GM12878 (cell line): ENCODE measurements around the gene GSTO1. TPM values are rescaled to one million over a fixed set of nuclear protein-coding genes. Genes with fewer than 3 reads are reported as not detected.
"Not testable (repeated sequence)": the region's sequence is repeated elsewhere in the genome, so short reads cannot be mapped to it uniquely, and the experiment has no call there.

ENCODE experiments used
- ATAC-seq: fragments of 200-7000 bp; cut with Tn5 transposase; 3 replicates; pipeline ENCODE4 v1.9.1; 2020; ENCODE audit warnings: mild to moderate bottlenecking, moderate library complexity
- BruUV-seq: library from RNA; stranded (reverse); fragments of 400-500 nt; replicated peaks from 2 replicates; lab custom pipeline; 2021; lab: Mats Ljungman, UMichigan
- CTCF ChIA-PET: fragments of 300-600 bp; sonication (Branson Sonifier 250); formaldehyde crosslinking; extraction: SDS; loops from one replicate; lab custom pipeline; 2021; ENCODE audit warnings: inconsistent platforms; lab: Yijun Ruan, JAX
- POLR2A ChIA-PET: fragments of 350-600 bp; formaldehyde crosslinking; extraction: SDS; loops from one replicate; lab custom pipeline; 2021; ENCODE audit warnings: inconsistent platforms; lab: Charles Lee
- RAD21 ChIA-PET: fragments of 300-600 bp; sonication (Branson Sonifier 250); formaldehyde crosslinking; loops from one replicate; lab custom pipeline; 2023; ENCODE audit warnings: antibody characterized with exemption; ENCODE audit not compliant: unreplicated experiment; lab: Charles Lee
- SMC1A ChIA-PET: fragments of 300-600 bp; sonication (Branson Sonifier 250); formaldehyde crosslinking; loops from one replicate; lab custom pipeline; 2023; ENCODE audit not compliant: unreplicated experiment, uncharacterized antibody; lab: Charles Lee
- DNase-seq: peaks from one replicate; pipeline ENCODE4 v3.0.0-alpha.2; 2011; ENCODE audit warnings: low read depth, low spot score
- FAIRE-seq: peaks from 3 replicates; lab custom pipeline; 2011; peaks lifted over from hg19 to GRCh38; lab: Jason Lieb, UNC
- H2AFZ ChIP-seq: 2 replicates; pipeline ENCODE4 v1.6.0; 2011; ENCODE audit warnings: low read depth, low read length, control low read depth; ENCODE audit not compliant: control insufficient read depth
- H3K27ac ChIP-seq: 2 replicates; pipeline ENCODE4 v1.5.1; 2011; ENCODE audit warnings: control low read depth; ENCODE audit not compliant: control insufficient read depth, insufficient read depth
- H3K27me3 ChIP-seq, 2 experiments: replicated peaks in 1 of 2; 2 replicates each; pipeline versions ENCODE4 v1.6.0 to v1.6.1; 2011; ENCODE audit warnings: low read length in 1 of 2; ENCODE audit not compliant: control insufficient read depth in 2 of 2, insufficient read depth in 2 of 2
- H3K36me3 ChIP-seq, 2 experiments: 2 replicates each; pipeline ENCODE4 v1.5.1; 2011; ENCODE audit warnings: low read length in 1 of 2; ENCODE audit not compliant: control insufficient read depth in 2 of 2, insufficient read depth in 2 of 2
- H3K4me1 ChIP-seq: 2 replicates; pipeline ENCODE4 v1.6.1; 2011; ENCODE audit warnings: mild to moderate bottlenecking, low read length, moderate library complexity, mixed read lengths; ENCODE audit not compliant: control insufficient read depth, insufficient read depth
- H3K4me2 ChIP-seq: 2 replicates; pipeline ENCODE4 v1.6.0; 2011; ENCODE audit warnings: control low read depth; ENCODE audit not compliant: control insufficient read depth, insufficient read depth
- H3K4me3 ChIP-seq: fragments of 200-600 bp; sonication (generic); 2 replicates; pipeline ENCODE4 v1.5.1; 2016
- H3K79me2 ChIP-seq: 2 replicates; pipeline ENCODE4 v1.6.0; 2011; ENCODE audit warnings: low read length; ENCODE audit not compliant: control insufficient read depth, insufficient read depth
- H3K9ac ChIP-seq: 2 replicates; pipeline ENCODE4 v1.8.0; 2011; ENCODE audit warnings: low read length, control low read depth, mixed read lengths; ENCODE audit not compliant: control insufficient read depth, insufficient read depth
- H3K9me3 ChIP-seq: replicated peaks from 3 replicates; pipeline ENCODE4 v1.5.1; 2011; ENCODE audit warnings: mild to moderate bottlenecking, low read length; ENCODE audit not compliant: control insufficient read depth, insufficient read depth
- H4K20me1 ChIP-seq: 2 replicates; pipeline ENCODE4 v1.6.0; 2011; ENCODE audit not compliant: control insufficient read depth, insufficient read depth
- CEBPZ ChIP-seq: fragments of 150-350 bp; IDR thresholded peaks from 2 replicates; pipeline ENCODE4 v1.6.1; 2016; ENCODE audit warnings: low read depth, low read length
- FOXM1 ChIP-seq: IDR thresholded peaks from 2 replicates; pipeline ENCODE4 v1.6.1; 2012; ENCODE audit warnings: low read depth, mild to moderate bottlenecking, inconsistent platforms, low read length, moderate library complexity
- NFYA ChIP-seq: IDR thresholded peaks from 2 replicates; pipeline ENCODE4 v1.6.1; 2011; ENCODE audit warnings: low read depth, mild to moderate bottlenecking, low read length, improper control_type of control experiment, borderline replicate concordance
- SREBF2 ChIP-seq: IDR thresholded peaks from 2 replicates; pipeline ENCODE4 v1.6.1; 2012; ENCODE audit warnings: mild to moderate bottlenecking, low read length
- SUZ12 ChIP-seq: fragments of 200-600 bp; sonication (generic); IDR thresholded peaks from one replicate; pipeline ENCODE4 v1.6.1; 2018; ENCODE audit warnings: antibody characterized with exemption, mild to moderate bottlenecking; ENCODE audit not compliant: unreplicated experiment
- YY1 ChIP-seq: IDR thresholded peaks from 2 replicates; pipeline ENCODE4 v1.6.1; 2011; ENCODE audit warnings: low read depth, mild to moderate bottlenecking, low read length
- WGBS: methylation state at CpG from one replicate; pipeline ENCODE4 v1.1.6; 2016; ENCODE audit warnings: low lambda C conversion rate; ENCODE audit not compliant: insufficient replicate concordance, insufficient coverage; ENCODE audit errors: missing lambda C conversion rate; 5-methylcytosine and 5-hydroxymethylcytosine counted together
- in situ Hi-C: fragments of 300-500 bp; cut with MboI; formaldehyde crosslinking; loops from 9 replicates; pipeline ENCODE4 v1.14.3; 2018; ENCODE audit warnings: mixed read lengths
- intact Hi-C: fragments of 100-400 bp; cut with micrococcal nuclease; formaldehyde crosslinking; loops from one replicate; pipeline ENCODE4 v1.14.2; 2022; ENCODE audit not compliant: unreplicated experiment
- polyA plus RNA-seq, 11 experiments: library from polyadenylated mRNA; depleted of rRNA in 4 of 11; unstranded in 6 of 11; stranded (reverse) in 5 of 11; fragments of >200 nt; fragmentation: Nextera tagmentation in 4 of 11; fragmentation: Illumina TruSeq in 1 of 11; extraction: Ambion mirVana in 4 of 11; extraction: Trizol in 1 of 11; gene quantifications; 1 replicate in 1 of 11; 2 replicates in 10 of 11; pipeline versions ENCODE4 v1.2.1 to v1.2.3, GENCODE V29; 2011 to 2016; ENCODE audit warnings: inconsistent platforms in 2 of 11, missing spikeins in 2 of 11, low read depth in 1 of 11
- total RNA-seq, 4 experiments: library from RNA; depleted of rRNA in 3 of 4; stranded (reverse); fragments of >200 nt in 3 of 4; fragmentation: Illumina TruSeq in 1 of 4; extraction: Trizol in 1 of 4; gene quantifications; 2 replicates each; pipeline versions ENCODE4 v1.2.1 to v1.2.3, GENCODE V29; 2013 to 2021

GSTO1 gene
- total and polyA plus RNA-seq, 10 of the 15 experiments (the other 5 are each of a cell fraction or from before 2014, with no cell fraction given) = 53.1 to 197 (median 112) TPM

- WGBS = 60% methylated on average over 11 of the region's 11 CpGs
- H3K79me2 ChIP-seq, BruUV-seq, H3K9me3 ChIP-seq, H4K20me1 ChIP-seq, H3K27me3 ChIP-seq, H3K4me3 ChIP-seq, FAIRE-seq, DNase-seq, ATAC-seq, H3K27ac ChIP-seq, H3K36me3 ChIP-seq, POLR2A ChIA-PET, H3K9ac ChIP-seq, H3K4me2 ChIP-seq, intact Hi-C loops, RAD21 ChIA-PET, H3K4me1 ChIP-seq, in situ Hi-C loops, H2AFZ ChIP-seq: not testable (repeated sequence)
- ChIA-PET SMC1A (interaction anchor here (1.2 kb wide), 1 partner anchor 9 kb away, joined by 3 read pairs; no protein-coding TSS in a partner anchor), CTCF (interaction anchor here (0.9 kb wide), 1 partner anchor 18 kb away, joined by 3 read pairs; no protein-coding TSS in a partner anchor)
Measured at GRCh38 chr10:104248931-104249330, 5.8 kb upstream of the GSTO1 start.

GRCh38 chr10:104250371-104250770 is 4.3 kb upstream of the GSTO1 start:
- ChIA-PET POLR2A (interaction anchor here (0.6 kb wide), 1 partner anchor 467 kb away, joined by 3 read pairs; no protein-coding TSS in a partner anchor), CTCF (interaction anchor here (1.5 kb wide), 1 partner anchor 24 kb away, joined by 3 read pairs; no protein-coding TSS in a partner anchor), RAD21 (interaction anchor here (0.6 kb wide), 1 partner anchor 267 kb away, joined by 3 read pairs; no protein-coding TSS in a partner anchor), SMC1A (interaction anchor here (0.7 to 1.2 kb wide), 2 partner anchors 8 to 69 kb away, joined by 3 read pairs; no protein-coding TSS in a partner anchor)
- TF ChIP-seq SUZ12 (no peak), CEBPZ (no peak), NFYA (no peak), SREBF2 (no peak), FOXM1 (no peak), YY1 (no peak)
- no peak for DNase-seq
- Histone ChIP-seq H3K4me3 (no peak overlapping the region), H3K36me3 (no peaks in the 10 kb centered on the region), H3K79me2 (peaks cover 12% of the 10 kb centered on the region), H2AFZ (no peak overlapping the region), H3K9ac (no peak overlapping the region), H3K27ac (no peak overlapping the region), H3K4me2 (no peak overlapping the region), H3K4me1 (peaks cover 4% of the 10 kb centered on the region; the same call in 1 of the 2 replicates), H3K27me3 (no peaks in the 10 kb centered on the region), H3K9me3 (peaks cover 6% of the 10 kb centered on the region), H4K20me1 (no peaks in the 10 kb centered on the region)
- no TSS peak for BruUV-seq
- WGBS = 0% methylated on average over 1 of the region's 1 CpG
- in situ Hi-C loops (no loop called here), intact Hi-C loops (no loop called here)
- ATAC-seq = no peak
- no peak for FAIRE-seq
